H9 (cell line): ENCODE results near the gene UNC5A. TPM values are rescaled to one million over a fixed set of nuclear protein-coding genes. Genes with fewer than 3 reads are reported as not detected.

ENCODE experiments used
- DNase-seq: peaks from one replicate; pipeline ENCODE4 v3.0.0-alpha.2; 2017
- H2AFZ ChIP-seq: one replicate; pipeline ENCODE4 v1.6.1; 2013; ENCODE audit warnings: mild to moderate bottlenecking, low read length, control low read depth, moderate library complexity
- H2AK5ac ChIP-seq: 2 replicates; pipeline ENCODE4 v1.6.1; 2013; ENCODE audit warnings: low read length, control low read depth, mixed read lengths; ENCODE audit not compliant: insufficient read length
- H2BK120ac ChIP-seq: one replicate; pipeline ENCODE4 v1.6.1; 2013; ENCODE audit warnings: low read depth, mild to moderate bottlenecking, low read length, control low read depth, inconsistent platforms; ENCODE audit not compliant: poor library complexity, severe bottlenecking
- H2BK12ac ChIP-seq: 2 replicates; pipeline ENCODE4 v1.6.1; 2013; ENCODE audit warnings: low read length, control low read depth, mixed read lengths, low read depth; ENCODE audit not compliant: insufficient read length
- H2BK15ac ChIP-seq: 2 replicates; pipeline ENCODE4 v1.6.1; 2013; ENCODE audit warnings: low read depth, low read length, control low read depth
- H2BK20ac ChIP-seq: one replicate; pipeline ENCODE4 v1.6.1; 2013; ENCODE audit warnings: low read depth, mild to moderate bottlenecking, low read length, control low read depth, inconsistent platforms; ENCODE audit not compliant: poor library complexity, severe bottlenecking
- H2BK5ac ChIP-seq: 2 replicates; pipeline ENCODE4 v1.6.1; 2013; ENCODE audit warnings: low read length, control low read depth, mixed read lengths; ENCODE audit not compliant: insufficient read length
- H3K14ac ChIP-seq: 2 replicates; pipeline ENCODE4 v1.6.1; 2013; ENCODE audit warnings: low read length, control low read depth; ENCODE audit not compliant: insufficient read depth
- H3K18ac ChIP-seq: 2 replicates; pipeline ENCODE4 v1.6.1; 2013; ENCODE audit warnings: low read depth, mild to moderate bottlenecking, mixed read lengths, low read length, control low read depth; ENCODE audit not compliant: insufficient read length
- H3K23ac ChIP-seq: 2 replicates; pipeline ENCODE4 v1.6.1; 2013; ENCODE audit warnings: low read length, control low read depth, mixed read lengths, low read depth; ENCODE audit not compliant: insufficient read length
- H3K23me2 ChIP-seq: 2 replicates; pipeline ENCODE4 v1.6.1; 2013; ENCODE audit warnings: low read depth, mild to moderate bottlenecking, mixed read lengths, low read length, control low read depth; ENCODE audit not compliant: insufficient read length, poor library complexity, severe bottlenecking
- H3K27ac ChIP-seq: 2 replicates; pipeline ENCODE4 v1.5.1; 2013; ENCODE audit warnings: low read length, control low read depth, mixed read lengths, low read depth; ENCODE audit not compliant: insufficient read length
- H3K27me3 ChIP-seq: 2 replicates; pipeline ENCODE4 v1.6.1; 2013; ENCODE audit warnings: low read length, control low read depth, inconsistent platforms; ENCODE audit not compliant: insufficient read depth
- H3K4ac ChIP-seq: 2 replicates; pipeline ENCODE4 v1.6.1; 2013; ENCODE audit warnings: low read depth, mild to moderate bottlenecking, control low read depth, inconsistent platforms, low read length, moderate library complexity
- H3K4me1 ChIP-seq: 2 replicates; pipeline ENCODE4 v1.6.1; 2013; ENCODE audit warnings: low read length, control low read depth, inconsistent platforms; ENCODE audit not compliant: insufficient read depth
- H3K4me2 ChIP-seq: 2 replicates; pipeline ENCODE4 v1.6.1; 2013; ENCODE audit warnings: low read length, control low read depth, mixed read lengths; ENCODE audit not compliant: insufficient read length, insufficient read depth
- H3K56ac ChIP-seq: 2 replicates; pipeline ENCODE4 v1.6.1; 2013; ENCODE audit warnings: low read depth, mild to moderate bottlenecking, mixed read lengths, low read length, control low read depth; ENCODE audit not compliant: insufficient read length
- H3K79me1 ChIP-seq: 2 replicates; pipeline ENCODE4 v1.6.1; 2013; ENCODE audit warnings: low read depth, mild to moderate bottlenecking, moderate library complexity, low read length, control low read depth, inconsistent platforms; ENCODE audit not compliant: insufficient read depth, poor library complexity, severe bottlenecking
- H3K79me2 ChIP-seq: 2 replicates; pipeline ENCODE4 v1.6.1; 2013; ENCODE audit warnings: low read length, control low read depth, inconsistent platforms; ENCODE audit not compliant: insufficient read depth
- H3K9ac ChIP-seq: 2 replicates; pipeline ENCODE4 v1.6.1; 2013; ENCODE audit warnings: low read length, control low read depth, mixed read lengths; ENCODE audit not compliant: insufficient read length; ENCODE audit errors: extremely low read depth
- H3K9me3 ChIP-seq: one replicate; pipeline ENCODE4 v1.6.1; 2013; ENCODE audit warnings: low read depth, low read length, inconsistent platforms; ENCODE audit not compliant: control insufficient read depth
- H3T11ph ChIP-seq: one replicate; pipeline ENCODE4 v1.6.1; 2013; ENCODE audit warnings: mild to moderate bottlenecking, low read length, control low read depth, inconsistent platforms
- H4K20me1 ChIP-seq: one replicate; pipeline ENCODE4 v1.6.1; 2013; ENCODE audit not compliant: control insufficient read depth, insufficient read length, insufficient read depth
- H4K5ac ChIP-seq: 2 replicates; pipeline ENCODE4 v1.6.1; 2013; ENCODE audit warnings: low read depth, mild to moderate bottlenecking, mixed read lengths, low read length, control low read depth; ENCODE audit not compliant: insufficient read length
- H4K8ac ChIP-seq: replicated peaks from 2 replicates; pipeline ENCODE4 v1.6.1; 2013; ENCODE audit warnings: low read length, control low read depth, mixed read lengths, low read depth; ENCODE audit not compliant: insufficient read length
- H4K91ac ChIP-seq: 2 replicates; pipeline ENCODE4 v1.6.1; 2013; ENCODE audit warnings: low read depth, mild to moderate bottlenecking, moderate library complexity, mixed read lengths, low read length, control low read depth; ENCODE audit not compliant: insufficient read length
- H3K27ac Mint-ChIP-seq, 3 experiments: 2 replicates in 2 of 3; 3 replicates in 1 of 3; pipeline ENCODE4 v1.8.0; 2020 to 2021; ENCODE audit warnings: mixed read lengths in 3 of 3, mild to moderate bottlenecking in 1 of 3, moderate library complexity in 1 of 3
- H3K27me3 Mint-ChIP-seq: 2 replicates; pipeline ENCODE4 v1.8.0; 2021; ENCODE audit warnings: low read depth, mild to moderate bottlenecking, moderate library complexity, mixed read lengths
- H3K36me3 Mint-ChIP-seq, 3 experiments: 2 replicates in 2 of 3; 3 replicates in 1 of 3; pipeline ENCODE4 v1.8.0; 2020 to 2021; ENCODE audit warnings: low read depth in 3 of 3, mixed read lengths in 3 of 3; ENCODE audit not compliant: insufficient read depth in 1 of 3
- H3K4me1 Mint-ChIP-seq, 2 experiments: 2 replicates each; pipeline ENCODE4 v1.8.0; 2020; ENCODE audit warnings: mixed read lengths in 2 of 2
- H3K4me3 Mint-ChIP-seq, 2 experiments: 2 replicates in 1 of 2; 3 replicates in 1 of 2; pipeline ENCODE4 v1.8.0; 2020 to 2021; ENCODE audit warnings: mild to moderate bottlenecking in 2 of 2, mixed read lengths in 2 of 2, moderate library complexity in 1 of 2
- H3K9me3 Mint-ChIP-seq, 2 experiments: 2 replicates in 1 of 2; 3 replicates in 1 of 2; pipeline ENCODE4 v1.8.0; 2020; ENCODE audit warnings: mild to moderate bottlenecking in 2 of 2, mixed read lengths in 2 of 2, moderate library complexity in 1 of 2
- CTCF ChIP-seq: fragments of 200-600 bp; sonication (generic); conservative IDR thresholded peaks from 3 replicates; pipeline ENCODE4 v1.8.0; 2021; ENCODE audit warnings: antibody characterized with exemption, mild to moderate bottlenecking
- WGBS: extraction: QIAGEN DNeasy Blood & Tissue Kit; methylation state at CpG from one replicate; pipeline ENCODE4 v1.1.7; 2013; ENCODE audit warnings: missing lambda C conversion rate, low lambda C conversion rate, mixed read lengths; ENCODE audit not compliant: insufficient read length; ENCODE audit errors: extremely low coverage; 5-methylcytosine and 5-hydroxymethylcytosine counted together
- total RNA-seq: library from RNA; stranded (reverse); gene quantifications from 2 replicates; pipeline ENCODE4 v1.2.1, GENCODE V29; 2021

Gene UNC5A
- total RNA-seq, 1 experiment from 2014 or later: 4.4 TPM

DNA sequence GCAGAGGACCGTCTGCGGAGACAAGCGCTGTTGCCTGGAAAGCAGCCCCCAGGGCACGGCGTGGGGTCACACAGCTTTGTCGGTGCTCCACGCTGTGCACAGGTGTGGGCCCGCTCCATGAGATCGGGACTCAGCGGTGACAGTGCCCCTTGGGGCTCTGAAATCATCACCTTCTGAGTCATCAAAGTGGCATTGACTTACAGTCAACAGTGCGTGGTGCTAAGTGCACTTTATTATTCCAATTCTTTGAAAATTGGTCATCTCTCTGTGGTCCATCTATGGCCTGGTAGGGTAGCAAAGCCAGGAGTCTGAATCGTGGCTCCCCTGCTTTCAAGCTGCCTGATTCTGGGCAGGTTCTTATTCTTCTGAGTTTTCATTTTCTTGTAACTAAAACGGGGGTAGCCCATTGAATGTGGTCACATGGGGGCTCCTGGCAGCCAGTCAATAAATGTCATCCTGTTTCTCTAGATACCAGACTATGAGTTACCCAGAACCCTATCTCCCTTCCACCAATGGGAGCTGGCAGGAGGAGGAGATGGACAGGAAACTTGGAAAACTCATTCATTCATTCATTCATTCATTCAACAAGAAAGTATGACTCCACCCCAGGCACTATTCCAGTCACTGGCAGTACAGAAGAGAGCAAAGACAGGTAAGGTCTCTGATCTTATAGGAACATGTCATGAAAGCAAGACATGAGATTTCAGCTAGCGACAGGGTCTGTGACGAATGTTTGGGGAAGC is 20.3 kb upstream of the UNC5A start:
- no peak overlapping the region for H3K9ac ChIP-seq
- no peaks in the 10 kb centered on the region for H3K79me2 ChIP-seq
- no peak for TF ChIP-seq CTCF
- no peaks in the 10 kb centered on the region for H3K23me2 ChIP-seq
- DNase-seq: no peak
- H2BK5ac ChIP-seq: no peak overlapping the region
- H2BK120ac ChIP-seq: no peak overlapping the region
- no peak overlapping the region for H4K91ac ChIP-seq
- no peak overlapping the region for H4K5ac ChIP-seq
- no peak overlapping the region for H3K4me2 ChIP-seq
- H3K9me3 ChIP-seq: no peaks in the 10 kb centered on the region
- Mint-ChIP-seq H3K4me3 (no peak overlapping the region), H3K27ac (no peak overlapping the region), H3K9me3 (no peaks in the 10 kb centered on the region), H3K36me3 (no peaks in the 10 kb centered on the region), H3K27me3 (peaks cover 44% of the 10 kb centered on the region), H3K4me1 (peaks cover 28 to 46% of the 10 kb centered on the region in 2 experiments)
- H3K18ac ChIP-seq: no peak overlapping the region
- H2BK12ac ChIP-seq: no peak overlapping the region
- no peak overlapping the region for H2BK15ac ChIP-seq
- no peak overlapping the region for H3K14ac ChIP-seq
- no peak overlapping the region for H2AFZ ChIP-seq
- no peak overlapping the region for H4K8ac ChIP-seq
- H3K56ac ChIP-seq: no peak overlapping the region
- H3K27me3 ChIP-seq: no peaks in the 10 kb centered on the region; the same call in 1 of the 2 replicates
- no CpG with 5 or more reads among the region's 15 CpGs for WGBS
- no peak overlapping the region for H3K27ac ChIP-seq
- no peak overlapping the region for H3K4ac ChIP-seq
- H2BK20ac ChIP-seq: no peak overlapping the region
- H2AK5ac ChIP-seq: no peak overlapping the region
- H3K4me1 ChIP-seq: peaks cover 5% of the 10 kb centered on the region; the same call in 1 of the 2 replicates
- H3K23ac ChIP-seq: no peak overlapping the region
- no peaks in the 10 kb centered on the region for H4K20me1 ChIP-seq
- no peak overlapping the region for H3T11ph ChIP-seq
- no peaks in the 10 kb centered on the region for H3K79me1 ChIP-seq
